Vagina (tissue), 2 donors: ENCODE results near the gene CMTM4. TPM values are rescaled to one million over a fixed set of nuclear protein-coding genes. Genes with fewer than 3 reads are reported as not detected.
"Not testable (repeated sequence)": the region's sequence is repeated elsewhere in the genome, so short reads cannot be mapped to it uniquely, and the experiment has no call there.

Source experiments
- DNase-seq, 2 donors: peaks; one replicate each; pipeline ENCODE4 v3.0.0-alpha.2; 2017; ENCODE audit errors: extremely low spot score in 2 of 2
- H3K27ac ChIP-seq: fragments of 200-600 bp; sonication (generic); one replicate; pipeline ENCODE4 v1.5.1; 2019
- H3K27me3 ChIP-seq: fragments of 200-600 bp; sonication (generic); one replicate; pipeline ENCODE4 v1.5.1; 2019
- H3K36me3 ChIP-seq, 2 donors: fragments of 200-600 bp; sonication (generic); one replicate each; pipeline ENCODE4 v1.5.1; 2017 to 2019
- H3K4me1 ChIP-seq: fragments of 200-600 bp; sonication (generic); one replicate; pipeline ENCODE4 v1.5.1; 2019
- H3K4me3 ChIP-seq, 2 donors: fragments of 200-600 bp; sonication (generic); 1 replicate in 1 of 2; 2 replicates in 1 of 2; pipeline ENCODE4 v1.5.1; 2016 to 2019
- H3K9me3 ChIP-seq: fragments of 200-600 bp; sonication (generic); one replicate; pipeline ENCODE4 v1.5.1; 2019
- POLR2A ChIP-seq, 2 donors: fragments of 450-650 bp; IDR thresholded peaks; one replicate each; pipeline ENCODE4 v1.6.1; 2017; ENCODE audit warnings: antibody characterized with exemption in 2 of 2, mild to moderate bottlenecking in 2 of 2, moderate library complexity in 2 of 2
- POLR2AphosphoS5 ChIP-seq, 2 donors: sonication (generic); formaldehyde crosslinking; IDR thresholded peaks; one replicate each; pipeline ENCODE4 v1.9.0; 2017; ENCODE audit warnings: antibody characterized with exemption in 2 of 2, mild to moderate bottlenecking in 2 of 2, low read depth in 1 of 2; ENCODE audit not compliant: insufficient read depth in 1 of 2
- intact Hi-C: fragments of 100-400 bp; cut with DNase I; formaldehyde crosslinking; loops from one replicate; pipeline ENCODE4 v1.15.1; 2023
- total RNA-seq: library from RNA; depleted of rRNA; stranded (reverse); fragments of >200 nt; gene quantifications from one replicate; pipeline ENCODE4 v1.2.3, GENCODE V29; 2016
- TF ChIP-seq, protein P1 (sequence below), 3 experiments: fragments of 450-650 bp in 2 of 3; fragments of 200-600 bp in 1 of 3; sonication (generic) in 1 of 3; IDR thresholded peaks; one replicate each; pipeline ENCODE4 v1.5.1; 2017 to 2019; ENCODE audit warnings: antibody characterized with exemption in 3 of 3, mild to moderate bottlenecking in 2 of 3, moderate library complexity in 2 of 3

The CMTM4 gene
- total RNA-seq, 1 donor from 2014 or later = 15.7 TPM

- DNase-seq = no peak
- TF ChIP-seq POLR2AphosphoS5 (IDR thresholded peaks at IDR 0.05; ENCODE audit: insufficient read depth in 1 of 2, low read depth in 1 of 2) (no peak), POLR2A (IDR thresholded peaks at IDR 0.05) (no peak)
- TF ChIP-seq, protein P1, sequence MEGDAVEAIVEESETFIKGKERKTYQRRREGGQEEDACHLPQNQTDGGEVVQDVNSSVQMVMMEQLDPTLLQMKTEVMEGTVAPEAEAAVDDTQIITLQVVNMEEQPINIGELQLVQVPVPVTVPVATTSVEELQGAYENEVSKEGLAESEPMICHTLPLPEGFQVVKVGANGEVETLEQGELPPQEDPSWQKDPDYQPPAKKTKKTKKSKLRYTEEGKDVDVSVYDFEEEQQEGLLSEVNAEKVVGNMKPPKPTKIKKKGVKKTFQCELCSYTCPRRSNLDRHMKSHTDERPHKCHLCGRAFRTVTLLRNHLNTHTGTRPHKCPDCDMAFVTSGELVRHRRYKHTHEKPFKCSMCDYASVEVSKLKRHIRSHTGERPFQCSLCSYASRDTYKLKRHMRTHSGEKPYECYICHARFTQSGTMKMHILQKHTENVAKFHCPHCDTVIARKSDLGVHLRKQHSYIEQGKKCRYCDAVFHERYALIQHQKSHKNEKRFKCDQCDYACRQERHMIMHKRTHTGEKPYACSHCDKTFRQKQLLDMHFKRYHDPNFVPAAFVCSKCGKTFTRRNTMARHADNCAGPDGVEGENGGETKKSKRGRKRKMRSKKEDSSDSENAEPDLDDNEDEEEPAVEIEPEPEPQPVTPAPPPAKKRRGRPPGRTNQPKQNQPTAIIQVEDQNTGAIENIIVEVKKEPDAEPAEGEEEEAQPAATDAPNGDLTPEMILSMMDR (IDR thresholded peaks at IDR 0.05) = no peak
- intact Hi-C loops = no loop called here
- Histone ChIP-seq H3K4me3 (no peak overlapping the region), H3K4me1 (no peaks in the 10 kb centered on the region), H3K9me3 (no peaks in the 10 kb centered on the region), H3K36me3 (no peaks in the 10 kb centered on the region), H3K27me3 (no peaks in the 10 kb centered on the region), H3K27ac (no peak overlapping the region)
Observed at GRCh38 chr16:66572356-66572755, 124.2 kb downstream of the CMTM4 start.

GRCh38 chr16:66569827-66570405 lies 126.6 kb downstream of the CMTM4 start:
- Histone ChIP-seq H3K4me3 (no peak overlapping the region), H3K9me3 (no peaks in the 10 kb centered on the region), H3K27me3 (no peaks in the 10 kb centered on the region), H3K27ac (no peak overlapping the region), H3K36me3 (peaks cover 0 to 10% of the 10 kb centered on the region in 2 donors), H3K4me1 (no peaks in the 10 kb centered on the region)
- no peak for DNase-seq
- TF ChIP-seq, protein P1 (IDR thresholded peaks at IDR 0.05) = no peak
- TF ChIP-seq POLR2A (IDR thresholded peaks at IDR 0.05) = no peak
- no peak for TF ChIP-seq POLR2AphosphoS5 (IDR thresholded peaks at IDR 0.05; ENCODE audit: insufficient read depth in 1 of 2, low read depth in 1 of 2)
- intact Hi-C loops = no loop called here

- Histone ChIP-seq H3K27me3 (no peaks in the 10 kb centered on the region), H3K27ac (no peak overlapping the region), H3K36me3 (peaks cover 0 to 10% of the 10 kb centered on the region in 2 donors), H3K9me3 (no peaks in the 10 kb centered on the region), H3K4me3 (no peak overlapping the region), H3K4me1 (no peaks in the 10 kb centered on the region)
- no peak for DNase-seq
- intact Hi-C loops = no loop called here
- TF ChIP-seq POLR2AphosphoS5 (IDR thresholded peaks at IDR 0.05; ENCODE audit: insufficient read depth in 1 of 2, low read depth in 1 of 2) (no peak), POLR2A (IDR thresholded peaks at IDR 0.05) (no peak)
- TF ChIP-seq, protein P1 (IDR thresholded peaks at IDR 0.05) = no peak
Observed at GRCh38 chr16:66569131-66569530, 127.4 kb downstream of the CMTM4 start.

DNA sequence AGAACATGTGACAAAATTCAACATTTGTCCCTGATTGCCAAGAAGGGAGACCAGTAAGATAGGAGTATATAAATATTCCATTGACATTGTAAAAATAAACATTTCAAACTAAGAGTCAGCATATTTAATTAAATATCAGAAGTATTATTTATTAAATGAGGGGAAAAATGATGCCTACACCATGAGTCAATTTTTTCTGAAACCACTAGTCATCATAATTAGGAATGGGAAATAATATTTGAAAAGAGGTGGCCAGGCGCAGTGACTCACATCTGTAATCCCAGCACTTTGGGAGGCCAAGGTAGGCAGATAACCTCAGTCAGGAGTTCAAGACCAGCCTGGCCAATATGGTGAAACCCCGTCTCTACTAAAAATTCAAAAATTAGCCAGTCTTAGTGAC lies 128.2 kb downstream of the CMTM4 start:
- no peak overlapping the region for H3K4me3 ChIP-seq
- peaks cover 0 to 10% of the 10 kb centered on the region in 2 donors for H3K36me3 ChIP-seq
- TF ChIP-seq POLR2AphosphoS5 (IDR thresholded peaks at IDR 0.05; ENCODE audit: insufficient read depth in 1 of 2, low read depth in 1 of 2) (no peak), POLR2A (IDR thresholded peaks at IDR 0.05) (no peak)
- TF ChIP-seq, protein P1 (IDR thresholded peaks at IDR 0.05) = no peak
- no peaks in the 10 kb centered on the region for H3K9me3 ChIP-seq
- DNase-seq = no peak
- H3K27me3 ChIP-seq = no peaks in the 10 kb centered on the region
- no peaks in the 10 kb centered on the region for H3K4me1 ChIP-seq
- no peak overlapping the region for H3K27ac ChIP-seq
- intact Hi-C loops = no loop called here

DNA sequence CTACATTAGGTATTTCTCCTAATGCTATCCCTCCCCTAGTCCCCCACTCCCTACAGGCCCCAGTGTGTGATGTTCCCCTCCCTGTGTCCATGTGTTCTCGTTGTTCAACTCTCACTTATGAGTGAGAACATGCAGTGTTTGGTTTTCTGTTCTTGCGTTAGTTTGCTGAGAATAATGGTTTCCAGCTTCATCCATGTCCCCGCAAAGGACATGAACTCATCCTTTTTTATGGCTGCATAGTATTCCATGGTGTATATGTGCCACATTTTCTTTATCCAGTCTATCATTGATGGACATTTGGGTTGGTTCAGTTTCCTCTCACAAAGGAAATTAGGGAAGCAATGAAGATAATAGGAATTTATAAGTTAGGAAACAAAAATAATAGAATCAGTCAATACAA lies 129.3 kb downstream of the CMTM4 start:
- H3K36me3 ChIP-seq, H3K4me1 ChIP-seq, H3K27me3 ChIP-seq, DNase-seq, H3K9me3 ChIP-seq, intact Hi-C loops, H3K4me3 ChIP-seq, H3K27ac ChIP-seq: not testable (repeated sequence)
